HPDE6-E6E7 (cell line): Measurements from ENCODE around the gene SMOC2.

Experiments
- DNase-seq: peaks from one replicate; pipeline ENCODE4 v3.0.0; 2011; ENCODE audit warnings: missing footprints; ENCODE audit errors: extremely low spot score

The SMOC2 gene

GRCh38 chr6:168516944-168517741 lies 76.2 kb downstream of the SMOC2 start:
- DNase-seq = no peak

DNA sequence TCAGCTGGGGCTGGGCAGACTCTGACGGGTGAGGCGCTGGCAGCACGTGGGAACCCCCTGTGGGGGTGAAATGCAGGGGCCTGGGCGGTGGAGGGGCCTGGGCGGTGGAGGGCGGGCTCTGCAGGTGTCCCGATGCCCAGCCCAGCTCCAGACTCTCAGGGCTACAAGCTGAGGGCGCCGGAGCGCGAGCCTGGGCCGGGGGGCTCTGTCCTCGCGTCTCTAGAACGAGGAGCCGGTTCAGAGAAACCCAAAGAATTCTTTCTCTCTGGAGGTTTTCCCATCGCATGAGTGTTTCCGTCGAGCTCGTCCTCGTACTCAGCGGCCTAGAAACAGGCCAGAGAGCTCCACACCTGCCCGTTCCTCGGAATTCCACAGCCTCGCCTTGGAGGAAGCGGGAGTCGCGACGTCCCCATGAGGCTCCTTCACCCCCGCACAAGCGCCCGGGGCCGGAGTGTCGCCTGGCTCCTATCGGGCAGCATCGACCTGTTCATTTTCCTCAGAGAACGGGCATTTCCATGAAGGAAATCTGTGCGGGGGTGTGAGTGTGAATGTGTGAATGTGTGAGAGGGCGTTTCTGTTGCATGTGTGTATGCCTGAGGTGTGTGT lies 76.9 kb downstream of the SMOC2 start:
- no peak for DNase-seq

GRCh38 chr6:168518348-168518745 lies 77.4 kb downstream of the SMOC2 start:
- no peak for DNase-seq

- DNase-seq = no peak
These were observed 77.9 kb downstream of the SMOC2 start for GRCh38 chr6:168518867-168519266.

GRCh38 chr6:168520233-168520632 lies 79.2 kb downstream of the SMOC2 start:
- no peak for DNase-seq

DNA sequence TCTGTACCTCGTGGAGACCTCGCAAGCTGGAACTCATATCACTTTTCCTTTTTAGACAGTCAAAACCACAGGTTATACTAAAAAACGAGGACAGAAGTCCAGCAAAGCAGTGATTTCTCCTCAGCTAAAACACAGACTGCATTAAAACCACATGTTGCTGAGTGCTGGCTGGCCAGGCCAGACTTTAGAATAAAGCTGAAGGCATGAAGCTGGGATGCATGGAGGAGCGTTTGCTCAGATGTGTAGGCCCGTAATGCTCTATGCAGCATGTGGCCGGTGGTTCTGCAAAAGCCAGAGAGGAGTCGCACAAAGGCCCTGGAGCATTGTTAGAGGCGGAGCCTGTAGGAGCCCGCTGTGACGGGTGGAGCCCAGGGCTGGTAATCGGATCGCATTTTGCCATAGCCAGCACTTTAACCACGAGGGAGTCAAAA lies 83.6 kb downstream of the SMOC2 start:
- DNase-seq = no peak

GRCh38 chr6:168525114-168525513 lies 84.1 kb downstream of the SMOC2 start:
- no peak for DNase-seq

DNA sequence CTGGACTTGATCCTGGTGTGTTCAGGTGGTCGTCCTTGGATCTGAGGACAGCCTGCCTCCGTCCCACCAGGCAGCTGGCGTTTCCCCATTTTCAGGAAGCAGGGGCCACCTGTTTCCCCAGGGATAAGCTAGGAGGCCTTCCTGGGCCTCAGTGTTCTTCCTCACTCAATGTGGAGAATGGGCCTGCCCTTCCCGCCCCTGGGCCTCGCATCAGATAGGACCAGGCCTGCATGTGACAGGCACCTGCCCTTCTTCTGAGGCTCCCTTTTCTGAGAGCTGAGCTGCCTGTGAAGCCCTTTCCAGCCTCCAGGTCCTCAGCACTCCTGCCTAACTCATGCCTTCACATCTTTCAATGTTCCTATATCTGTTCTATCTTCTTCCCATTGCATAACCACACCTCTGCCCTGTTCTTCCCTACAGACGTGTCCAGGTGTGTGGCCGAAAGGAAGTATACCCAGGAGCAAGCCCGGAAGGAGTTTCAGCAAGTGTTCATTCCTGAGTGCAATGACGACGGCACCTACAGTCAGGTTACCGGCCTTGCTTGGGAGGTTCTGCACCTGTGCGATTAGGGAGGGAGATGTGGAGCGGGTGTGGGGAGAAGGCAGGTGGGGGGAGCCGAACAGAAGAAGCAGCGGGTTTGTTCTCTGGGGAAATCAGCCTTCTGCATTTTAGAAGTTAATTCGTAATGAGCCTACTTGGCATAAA lies 85.1 kb downstream of the SMOC2 start:
- no peak for DNase-seq

DNA sequence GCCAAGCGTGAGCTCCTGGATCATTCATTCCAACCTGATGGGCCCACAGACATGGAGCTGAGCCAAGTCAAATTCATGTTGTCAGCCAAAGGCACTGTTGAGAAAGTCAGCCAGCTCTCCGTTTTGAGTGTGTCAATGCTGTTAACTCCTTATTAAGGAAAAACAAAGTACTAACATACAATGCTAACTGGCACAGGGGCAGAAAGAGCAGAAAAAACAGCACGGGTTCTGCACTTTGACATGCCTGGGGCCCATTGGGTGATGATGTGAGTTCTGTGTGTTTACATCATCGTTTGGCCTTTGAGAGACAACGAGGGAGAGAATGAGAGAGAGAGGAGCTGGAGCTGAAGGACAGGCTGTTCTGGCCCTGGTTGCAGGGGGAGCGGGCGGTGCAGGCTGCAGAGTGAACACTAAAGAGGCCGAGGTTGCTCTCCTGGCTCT lies 85.9 kb downstream of the SMOC2 start:
- no peak for DNase-seq

DNA sequence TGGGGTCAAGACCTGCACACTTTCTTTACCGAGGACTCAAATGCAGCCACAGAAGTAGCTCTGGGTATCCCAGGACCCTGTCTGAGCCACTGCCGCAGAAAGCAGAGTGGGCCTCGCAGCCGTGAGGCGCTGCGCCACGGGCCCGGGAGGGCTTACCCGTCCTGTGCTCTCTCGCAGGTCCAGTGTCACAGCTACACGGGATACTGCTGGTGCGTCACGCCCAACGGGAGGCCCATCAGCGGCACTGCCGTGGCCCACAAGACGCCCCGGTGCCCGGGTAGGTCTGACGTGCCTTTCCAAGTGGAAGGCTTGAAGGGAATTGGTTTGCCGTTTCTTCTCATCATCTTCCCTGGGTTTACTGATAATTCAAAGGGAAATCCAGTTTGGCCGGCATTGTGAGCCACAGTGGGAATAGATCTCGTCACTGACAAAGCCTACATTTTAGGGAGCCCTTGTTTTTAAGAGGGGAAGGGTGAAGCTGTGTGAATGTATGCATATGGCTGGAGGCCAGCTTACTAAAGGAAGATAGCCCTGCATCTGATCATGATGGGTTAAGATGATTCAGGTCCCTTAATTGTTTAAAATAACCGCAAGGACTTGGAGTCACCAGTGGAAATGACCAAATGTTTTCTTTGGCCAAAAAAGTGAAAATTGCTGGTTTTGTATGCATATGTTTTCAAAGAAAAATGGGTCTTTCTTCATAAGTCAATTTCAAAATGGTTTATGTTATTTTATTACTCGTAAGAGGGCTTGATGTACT lies 86.6 kb downstream of the SMOC2 start:
- no peak for DNase-seq

DNA sequence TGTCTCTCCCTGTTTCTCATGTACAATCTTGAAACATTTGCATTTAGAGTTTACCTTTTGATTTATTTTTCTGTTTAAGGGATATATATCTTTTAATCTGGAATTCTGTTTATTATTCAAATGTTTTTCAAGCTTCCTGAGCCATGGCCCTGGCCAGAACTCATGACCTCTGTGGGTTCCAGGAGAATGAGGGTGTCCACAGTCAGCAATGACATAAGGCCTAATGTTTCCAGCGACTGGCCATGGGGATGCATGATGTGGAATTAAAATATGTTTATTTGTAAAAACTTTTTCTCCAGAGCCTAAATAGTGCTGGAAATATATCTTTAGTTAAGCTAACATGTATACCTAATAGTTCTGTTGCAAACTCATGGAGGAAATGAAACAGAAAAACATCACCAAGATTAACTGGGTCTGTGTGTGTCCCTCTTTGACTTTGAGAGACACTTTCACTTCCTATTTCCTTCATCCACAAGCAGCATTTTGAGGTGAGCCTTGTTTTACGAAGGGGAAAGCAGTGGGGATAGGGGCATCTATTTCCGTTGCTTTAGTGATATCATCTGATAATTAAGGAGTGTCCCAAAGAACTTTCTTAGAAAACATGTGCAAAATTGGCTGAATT lies 87.6 kb downstream of the SMOC2 start:
- DNase-seq = no peak

DNA sequence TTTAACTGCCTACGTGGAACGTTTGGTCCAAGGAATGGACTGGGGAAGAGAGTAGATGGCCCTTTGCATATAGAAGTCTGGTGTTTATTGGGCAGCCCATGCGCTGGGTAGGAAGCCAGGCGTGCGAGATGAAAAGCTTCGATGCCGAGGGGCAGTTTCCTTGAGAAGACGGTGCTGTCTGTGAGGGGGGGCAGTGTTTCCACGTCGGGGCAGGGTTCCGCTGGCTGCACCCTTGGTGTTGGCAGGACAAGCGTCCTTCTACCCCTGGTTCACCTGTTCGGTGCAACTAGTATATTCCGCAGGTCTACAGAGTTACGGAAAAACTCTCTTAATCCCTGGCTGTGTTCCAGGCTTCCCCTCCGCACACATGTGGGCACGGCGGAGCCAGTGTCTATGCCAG lies 88.2 kb downstream of the SMOC2 start:
- no peak for DNase-seq

DNA sequence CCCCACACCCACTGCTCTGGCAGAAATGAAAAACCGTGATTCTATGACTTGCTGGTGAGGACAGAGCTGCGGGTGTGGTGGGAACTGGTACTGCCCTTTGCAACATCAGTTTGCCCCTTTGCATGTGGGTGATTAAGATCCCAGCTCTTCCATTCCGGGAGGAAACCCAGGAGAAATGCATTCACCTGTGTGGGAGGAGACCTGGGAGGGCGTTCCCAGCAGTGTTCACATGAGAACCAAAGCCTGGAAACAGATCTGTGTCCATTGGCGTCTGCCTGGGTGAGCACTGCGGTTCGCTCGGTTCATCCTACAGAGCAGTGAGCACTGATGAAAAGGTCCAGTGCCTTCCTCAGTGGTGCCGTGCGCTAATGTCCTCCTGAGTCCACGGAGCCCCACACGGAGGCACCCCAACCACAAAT lies 89.7 kb downstream of the SMOC2 start:
- no peak for DNase-seq

- no peak for DNase-seq
These were observed 91.1 kb downstream of the SMOC2 start for GRCh38 chr6:168532070-168532469.

DNA sequence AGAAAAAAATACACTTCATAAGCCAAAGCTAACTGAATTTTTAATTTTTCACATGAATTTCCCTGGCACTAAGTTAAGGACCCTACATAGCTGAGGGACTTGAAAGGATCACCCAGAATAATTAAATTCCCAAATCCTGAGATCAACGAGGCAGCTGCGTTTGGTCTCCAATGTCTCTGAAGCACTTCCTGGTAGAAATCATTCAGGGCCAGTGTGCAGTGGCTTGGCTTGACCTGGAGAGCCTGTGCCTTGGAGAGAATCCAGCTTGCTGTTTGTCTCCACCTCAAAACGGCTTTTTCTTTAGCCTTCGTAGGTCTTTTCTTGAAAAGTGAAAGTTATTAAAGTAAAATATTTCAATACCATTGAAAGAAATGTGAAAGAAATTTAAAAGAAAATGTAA lies 92.4 kb downstream of the SMOC2 start:
- no peak for DNase-seq

- DNase-seq = no peak
These were observed 93.3 kb downstream of the SMOC2 start for GRCh38 chr6:168534265-168534664.

DNA sequence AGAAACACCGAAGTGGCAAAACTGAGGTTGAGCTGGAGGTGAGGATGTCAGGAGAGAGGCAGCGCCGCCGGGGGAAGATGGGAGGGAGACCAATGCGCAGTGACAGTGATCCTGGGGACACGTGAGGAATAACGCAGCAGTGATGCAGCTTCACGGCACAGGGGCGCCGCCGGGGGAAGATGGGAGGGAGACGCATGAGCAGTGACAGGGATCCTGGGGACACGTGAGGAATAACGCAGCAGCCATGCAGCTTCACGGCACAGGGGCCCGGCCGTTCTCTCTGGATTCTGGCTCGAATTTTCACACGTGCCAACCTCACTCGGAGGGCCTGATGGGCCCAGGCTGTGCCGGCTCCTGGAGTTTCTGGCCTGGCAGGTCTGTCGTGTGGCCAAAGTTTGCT lies 94.7 kb downstream of the SMOC2 start:
- no peak for DNase-seq

GRCh38 chr6:168536196-168536595 lies 95.2 kb downstream of the SMOC2 start:
- DNase-seq = no peak

DNA sequence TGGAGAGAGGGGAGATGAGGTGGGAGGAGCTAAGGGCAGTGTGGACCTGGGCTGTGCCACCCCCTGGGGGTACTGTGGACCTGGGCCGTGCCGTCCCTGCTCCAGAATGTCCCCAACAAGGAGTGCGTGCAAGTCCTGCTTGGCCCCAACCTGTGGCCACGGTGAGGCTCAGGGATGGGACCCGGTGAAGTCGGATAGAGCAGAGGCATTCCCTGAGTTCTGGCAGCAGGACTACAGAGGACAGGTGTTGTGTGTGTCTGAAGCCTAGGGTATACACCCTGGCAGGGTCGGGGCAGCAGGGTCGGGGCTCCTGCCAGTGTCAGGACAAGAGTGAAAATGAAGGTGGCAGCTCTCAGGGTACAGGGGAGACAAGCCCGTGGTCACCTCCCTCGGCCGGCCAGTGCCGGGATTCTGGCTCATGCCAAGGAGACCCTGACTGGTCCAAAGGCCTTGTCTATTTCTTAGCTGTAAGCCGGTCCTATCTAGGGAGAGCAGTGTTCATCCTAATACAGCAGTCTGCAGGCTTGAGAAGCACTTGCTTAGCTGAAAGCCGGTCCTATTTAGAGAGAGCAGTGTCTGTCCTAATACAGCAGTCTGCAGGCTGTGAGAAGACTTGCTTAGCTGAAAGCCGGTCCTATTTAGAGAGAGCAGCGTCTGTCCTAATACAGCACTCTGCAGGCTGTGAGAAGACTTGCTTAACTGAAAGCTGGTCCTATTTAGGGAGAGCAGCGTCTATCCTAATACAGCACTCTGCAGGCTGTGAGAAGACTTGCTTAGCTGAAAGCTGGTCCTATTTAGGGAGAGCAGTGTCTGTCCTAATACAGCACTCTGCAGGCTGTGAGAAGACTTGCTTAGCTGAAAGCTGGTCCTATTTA lies 95.9 kb downstream of the SMOC2 start:
- DNase-seq = no peak

DNA sequence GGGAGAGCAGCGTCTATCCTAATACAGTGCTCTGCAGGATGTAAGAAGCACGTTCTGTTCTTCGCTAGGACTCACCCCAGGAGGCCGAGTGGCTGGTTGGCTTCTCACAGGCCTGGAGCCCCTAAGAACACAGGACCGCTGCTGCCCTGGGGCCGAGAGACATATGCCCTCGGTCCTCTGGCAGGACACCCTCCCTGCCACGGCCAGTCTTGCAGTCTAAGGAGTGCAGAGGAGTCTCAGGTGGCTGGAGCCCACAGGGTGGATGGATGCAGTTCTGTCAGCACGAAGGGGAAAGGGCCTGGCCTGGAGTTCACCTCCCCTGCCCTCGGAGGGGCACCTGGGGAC lies 96.5 kb downstream of the SMOC2 start:
- DNase-seq = no peak
